GM18520 (cell line): ENCODE results near the gene FLYWCH1.
"Not testable (repeated sequence)": the region's sequence is repeated elsewhere in the genome, so short reads cannot be mapped to it uniquely, and the experiment has no call there.

ENCODE experiments used
- ATAC-seq: cut with Tn5 transposase; IDR thresholded peaks from one replicate; pipeline ENCODE4 v1.9.1; 2021; ENCODE audit not compliant: unreplicated experiment

FLYWCH1 gene

GRCh38 chr16:2926650-2926999, 14.9 kb downstream of the FLYWCH1 start:
- no peak for ATAC-seq

GRCh38 chr16:2927010-2927646, 15.4 kb downstream of the FLYWCH1 start:
- no peak for ATAC-seq

GRCh38 chr16:2928151-2928550, 16.4 kb downstream of the FLYWCH1 start:
- ATAC-seq: not testable (repeated sequence)

- ATAC-seq: no peak
Observed at GRCh38 chr16:2928796-2929195, 17.1 kb downstream of the FLYWCH1 start.

GRCh38 chr16:2929693-2930092, 18.0 kb downstream of the FLYWCH1 start:
- no peak for ATAC-seq

- no peak for ATAC-seq
Observed at GRCh38 chr16:2930236-2930635, 18.5 kb downstream of the FLYWCH1 start.

GRCh38 chr16:2931231-2931914, 19.6 kb downstream of the FLYWCH1 start:
- ATAC-seq: not testable (repeated sequence)

GRCh38 chr16:2933136-2933535, 21.4 kb downstream of the FLYWCH1 start:
- ATAC-seq: no peak

GRCh38 chr16:2933701-2934100, 22.0 kb downstream of the FLYWCH1 start:
- ATAC-seq: no peak

- no peak for ATAC-seq
Observed at GRCh38 chr16:2934450-2934849, 22.7 kb downstream of the FLYWCH1 start.

- ATAC-seq: no peak
Observed at GRCh38 chr16:2936436-2937011, 24.8 kb downstream of the FLYWCH1 start.

GRCh38 chr16:2937170-2937569, 25.4 kb downstream of the FLYWCH1 start:
- no peak for ATAC-seq

GRCh38 chr16:2938206-2938605, 26.5 kb downstream of the FLYWCH1 start:
- ATAC-seq: no peak

- ATAC-seq: no peak
Observed at GRCh38 chr16:2939968-2940367, 28.2 kb downstream of the FLYWCH1 start.

- ATAC-seq: no peak
Observed at GRCh38 chr16:2942045-2942444, 30.3 kb downstream of the FLYWCH1 start.

GRCh38 chr16:2943716-2944115, 32.0 kb downstream of the FLYWCH1 start:
- not testable (repeated sequence) for ATAC-seq

GRCh38 chr16:2946649-2947048, 34.9 kb downstream of the FLYWCH1 start:
- ATAC-seq: no peak

GRCh38 chr16:2948807-2949704, 37.3 kb downstream of the FLYWCH1 start:
- no peak for ATAC-seq

- ATAC-seq: no peak
Observed at GRCh38 chr16:2949705-2950352, 38.1 kb downstream of the FLYWCH1 start.

GRCh38 chr16:2950353-2950724, 38.6 kb downstream of the FLYWCH1 start:
- ATAC-seq: no peak

GRCh38 chr16:2950773-2951172, 39.0 kb downstream of the FLYWCH1 start:
- ATAC-seq: no peak
